Measurements from ENCODE around the gene RAD51B.

The RAD51B gene

DNA sequence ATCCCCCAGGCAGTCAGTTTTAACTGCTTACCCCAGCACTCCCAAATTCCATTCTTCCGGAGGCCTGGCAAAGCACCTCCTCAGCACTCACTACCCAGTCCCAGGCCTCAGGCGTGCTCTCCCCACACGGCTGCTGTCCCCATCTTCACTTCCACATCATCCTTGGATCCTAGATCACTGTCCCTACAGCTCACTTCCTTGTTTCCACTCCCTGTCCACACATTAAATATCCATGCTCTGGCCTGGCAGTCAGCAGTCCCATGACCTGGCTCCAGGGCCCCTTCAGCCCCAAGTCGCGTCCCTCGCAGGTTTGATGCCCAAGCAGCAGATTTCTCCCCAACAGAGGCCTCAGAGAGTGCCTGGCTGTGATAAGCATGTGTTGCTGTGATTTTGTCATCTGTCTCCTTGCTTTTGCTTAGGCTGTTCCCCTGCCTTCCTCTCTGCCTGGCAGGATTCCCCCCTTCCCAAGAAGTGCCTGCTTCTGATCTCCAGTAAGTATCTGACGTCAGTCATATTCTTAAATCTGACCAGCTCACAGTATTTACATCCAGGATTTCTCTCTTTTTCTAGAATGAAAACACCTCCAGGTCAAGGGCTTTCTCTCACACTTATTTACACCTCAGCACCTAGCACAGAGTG, 731.6 kb downstream of the RAD51B start:
- H3K36me3 ChIP-seq (ENCODE audit: control insufficient read depth in 1 of 2, insufficient read depth in 2 of 2, low read length in 2 of 2), result no peaks in the 10 kb centered on the region
- no peak overlapping the region for H3K9ac ChIP-seq (ENCODE audit: low read depth in 1 of 2, low read length in 2 of 2)
- peaks cover 18 to 36% of the 10 kb centered on the region in 2 donors for H3K4me1 ChIP-seq (ENCODE audit: control insufficient read depth in 1 of 2, insufficient read depth in 2 of 2, low read length in 2 of 2)
- H3K27me3 ChIP-seq (ENCODE audit: control insufficient read depth in 1 of 2, insufficient read depth in 2 of 2, low read length in 2 of 2), result no peaks in the 10 kb centered on the region
- H3K4me3 ChIP-seq (ENCODE audit: low read depth in 1 of 2, low read length in 2 of 2), result no peak overlapping the region
- H3K9me3 ChIP-seq (ENCODE audit: control insufficient read depth in 1 of 2, low read length in 2 of 2), result no peaks in the 10 kb centered on the region
- H3K27ac ChIP-seq (ENCODE audit: low read depth, low read length), result peak overlapping the region; percentile 60

DNA sequence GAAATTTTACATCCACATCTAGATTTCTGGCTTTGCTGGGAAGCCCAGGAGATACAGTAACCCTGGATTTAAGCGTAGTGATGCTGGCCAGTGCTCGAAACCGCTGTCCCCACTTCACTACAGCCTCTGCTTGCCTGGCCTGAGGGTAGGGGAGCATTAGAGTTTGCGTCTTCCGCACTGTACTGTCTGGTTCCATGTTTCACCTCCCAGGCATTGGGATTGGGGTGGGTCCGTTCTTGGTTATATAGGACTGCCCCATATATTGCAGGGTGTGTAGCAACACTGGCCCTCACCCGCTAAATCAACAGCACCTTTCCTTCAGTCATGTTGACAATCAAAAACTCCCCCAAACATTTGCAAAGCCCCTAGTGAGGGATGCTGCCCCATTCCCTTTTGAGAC, 732.5 kb downstream of the RAD51B start:
- Histone ChIP-seq H3K9ac (ENCODE audit: low read depth in 1 of 2, low read length in 2 of 2) (no peak overlapping the region), H3K4me1 (ENCODE audit: control insufficient read depth in 1 of 2, insufficient read depth in 2 of 2, low read length in 2 of 2) (peaks cover 16 to 30% of the 10 kb centered on the region in 2 donors), H3K27me3 (ENCODE audit: control insufficient read depth in 1 of 2, insufficient read depth in 2 of 2, low read length in 2 of 2) (no peaks in the 10 kb centered on the region), H3K9me3 (ENCODE audit: control insufficient read depth in 1 of 2, low read length in 2 of 2) (no peaks in the 10 kb centered on the region), H3K27ac (ENCODE audit: low read depth, low read length) (no peak overlapping the region), H3K4me3 (ENCODE audit: low read depth in 1 of 2, low read length in 2 of 2) (no peak overlapping the region), H3K36me3 (ENCODE audit: control insufficient read depth in 1 of 2, insufficient read depth in 2 of 2, low read length in 2 of 2) (no peaks in the 10 kb centered on the region)

GRCh38 chr14:68552602-68553001, 733.0 kb downstream of the RAD51B start:
- H3K9ac ChIP-seq (ENCODE audit: low read depth in 1 of 2, low read length in 2 of 2), result no peak overlapping the region
- H3K27ac ChIP-seq (ENCODE audit: low read depth, low read length), result no peak overlapping the region
- H3K4me3 ChIP-seq (ENCODE audit: low read depth in 1 of 2, low read length in 2 of 2), result no peak overlapping the region
- peaks cover 11 to 26% of the 10 kb centered on the region in 2 donors for H3K4me1 ChIP-seq (ENCODE audit: control insufficient read depth in 1 of 2, insufficient read depth in 2 of 2, low read length in 2 of 2)
- no peaks in the 10 kb centered on the region for H3K36me3 ChIP-seq (ENCODE audit: control insufficient read depth in 1 of 2, insufficient read depth in 2 of 2, low read length in 2 of 2)
- no peaks in the 10 kb centered on the region for H3K27me3 ChIP-seq (ENCODE audit: control insufficient read depth in 1 of 2, insufficient read depth in 2 of 2, low read length in 2 of 2)
- no peaks in the 10 kb centered on the region for H3K9me3 ChIP-seq (ENCODE audit: control insufficient read depth in 1 of 2, low read length in 2 of 2)

DNA sequence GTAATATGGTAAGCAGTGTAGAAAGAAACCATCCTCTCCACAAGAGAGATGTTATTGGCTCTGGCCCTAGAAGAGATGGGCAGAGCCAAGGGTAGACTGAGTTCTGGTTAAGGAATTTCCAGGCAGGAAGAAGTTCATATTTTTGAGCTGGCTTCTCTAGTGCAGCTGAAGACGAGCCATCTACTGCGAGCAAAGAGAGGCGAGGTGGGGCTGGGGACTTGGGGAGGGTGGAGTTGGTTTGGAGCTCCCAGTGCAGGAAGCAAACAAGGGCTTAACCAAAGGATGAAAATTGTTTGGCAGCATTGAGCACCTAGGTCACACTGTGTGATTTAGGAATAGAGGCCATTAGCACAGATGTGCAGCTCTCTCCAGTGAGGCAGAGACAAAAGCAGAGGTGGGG, 733.7 kb downstream of the RAD51B start:
- Histone ChIP-seq H3K4me3 (ENCODE audit: low read depth in 1 of 2, low read length in 2 of 2) (no peak overlapping the region), H3K27me3 (ENCODE audit: control insufficient read depth in 1 of 2, insufficient read depth in 2 of 2, low read length in 2 of 2) (no peaks in the 10 kb centered on the region), H3K4me1 (ENCODE audit: control insufficient read depth in 1 of 2, insufficient read depth in 2 of 2, low read length in 2 of 2) (peaks cover 11 to 21% of the 10 kb centered on the region in 2 donors), H3K9me3 (ENCODE audit: control insufficient read depth in 1 of 2, low read length in 2 of 2) (no peaks in the 10 kb centered on the region), H3K27ac (ENCODE audit: low read depth, low read length) (no peak overlapping the region), H3K36me3 (ENCODE audit: control insufficient read depth in 1 of 2, insufficient read depth in 2 of 2, low read length in 2 of 2) (no peaks in the 10 kb centered on the region), H3K9ac (ENCODE audit: low read depth in 1 of 2, low read length in 2 of 2) (no peak overlapping the region)

DNA sequence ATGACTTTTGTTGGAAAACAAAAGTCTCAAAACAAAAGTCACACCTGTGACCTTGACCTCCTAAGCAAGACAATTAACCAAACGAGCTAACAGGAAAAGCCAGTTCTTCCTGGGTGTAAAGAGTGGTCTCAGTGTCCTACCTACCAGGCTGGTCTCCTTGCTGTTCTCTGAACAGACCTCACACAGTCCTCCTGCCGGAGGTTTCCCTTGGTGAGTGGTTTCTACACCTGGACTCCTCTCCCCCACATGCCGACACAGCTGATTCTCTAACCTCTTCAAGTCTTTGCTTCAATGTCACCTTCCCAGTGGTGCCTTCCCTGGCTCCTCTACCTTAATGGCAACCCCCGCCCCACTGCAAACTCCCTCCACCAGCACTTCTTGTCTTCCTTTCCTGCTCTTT, 734.7 kb downstream of the RAD51B start:
- Histone ChIP-seq H3K27ac (ENCODE audit: low read depth, low read length) (no peak overlapping the region), H3K27me3 (ENCODE audit: control insufficient read depth in 1 of 2, insufficient read depth in 2 of 2, low read length in 2 of 2) (no peaks in the 10 kb centered on the region), H3K9me3 (ENCODE audit: control insufficient read depth in 1 of 2, low read length in 2 of 2) (no peaks in the 10 kb centered on the region), H3K4me1 (ENCODE audit: control insufficient read depth in 1 of 2, insufficient read depth in 2 of 2, low read length in 2 of 2) (peaks cover 7 to 14% of the 10 kb centered on the region in 2 donors), H3K36me3 (ENCODE audit: control insufficient read depth in 1 of 2, insufficient read depth in 2 of 2, low read length in 2 of 2) (no peaks in the 10 kb centered on the region), H3K9ac (ENCODE audit: low read depth in 1 of 2, low read length in 2 of 2) (no peak overlapping the region), H3K4me3 (ENCODE audit: low read depth in 1 of 2, low read length in 2 of 2) (no peak overlapping the region)

DNA sequence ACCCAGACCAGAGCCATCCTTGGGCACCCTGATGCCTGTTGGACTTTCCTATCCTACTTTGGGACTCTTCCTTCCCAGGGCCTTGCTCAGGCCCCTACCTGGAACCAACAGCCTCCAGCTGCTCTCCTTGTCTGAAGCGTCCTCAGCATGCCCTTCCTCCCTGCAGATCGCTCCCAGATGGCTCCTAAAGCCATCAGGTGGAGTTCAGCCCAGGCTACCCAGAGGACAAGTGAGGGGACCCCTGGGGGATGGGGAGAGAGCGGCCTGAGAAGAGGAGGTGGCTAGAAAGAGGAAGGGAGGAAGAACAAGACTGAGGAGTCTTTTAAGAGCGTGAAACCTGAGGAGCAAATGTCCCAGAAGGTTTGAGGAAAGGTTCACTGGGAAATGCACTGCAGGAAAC, 736.7 kb downstream of the RAD51B start:
- Histone ChIP-seq H3K9me3 (ENCODE audit: control insufficient read depth in 1 of 2, low read length in 2 of 2) (no peaks in the 10 kb centered on the region), H3K9ac (ENCODE audit: low read depth in 1 of 2, low read length in 2 of 2) (no peak overlapping the region), H3K27ac (ENCODE audit: low read depth, low read length) (no peak overlapping the region), H3K4me3 (ENCODE audit: low read depth in 1 of 2, low read length in 2 of 2) (no peak overlapping the region), H3K36me3 (ENCODE audit: control insufficient read depth in 1 of 2, insufficient read depth in 2 of 2, low read length in 2 of 2) (no peaks in the 10 kb centered on the region), H3K4me1 (ENCODE audit: control insufficient read depth in 1 of 2, insufficient read depth in 2 of 2, low read length in 2 of 2) (peaks cover 3 to 7% of the 10 kb centered on the region in 2 donors), H3K27me3 (ENCODE audit: control insufficient read depth in 1 of 2, insufficient read depth in 2 of 2, low read length in 2 of 2) (no peaks in the 10 kb centered on the region)

- Histone ChIP-seq H3K27ac (ENCODE audit: low read depth, low read length) (no peak overlapping the region), H3K9me3 (ENCODE audit: control insufficient read depth in 1 of 2, low read length in 2 of 2) (no peaks in the 10 kb centered on the region), H3K27me3 (ENCODE audit: control insufficient read depth in 1 of 2, insufficient read depth in 2 of 2, low read length in 2 of 2) (no peaks in the 10 kb centered on the region)
These were observed 738.1 kb downstream of the RAD51B start for GRCh38 chr14:68557648-68558047.

DNA sequence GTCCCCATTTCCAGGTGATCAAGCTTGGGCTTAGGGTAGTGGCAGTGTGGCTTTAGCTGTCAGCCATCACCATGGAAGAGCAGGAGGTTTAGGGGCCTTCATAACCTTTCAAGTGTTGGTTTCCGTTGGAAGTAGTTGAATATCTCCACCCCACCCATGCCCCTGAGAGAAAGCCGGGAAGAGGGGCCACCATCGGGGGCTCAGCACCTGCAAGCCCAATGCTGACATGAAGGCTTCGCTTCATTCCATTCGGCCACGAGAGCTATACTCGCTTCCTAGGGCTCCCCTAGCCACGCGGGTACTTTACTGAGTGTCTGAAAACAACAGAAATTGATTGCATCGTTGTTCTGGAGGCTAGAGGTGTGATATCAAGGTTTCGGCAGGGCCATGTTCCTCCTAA, 738.5 kb downstream of the RAD51B start:
- Histone ChIP-seq H3K9ac (ENCODE audit: low read depth in 1 of 2, low read length in 2 of 2) (no peak overlapping the region), H3K4me1 (ENCODE audit: control insufficient read depth in 1 of 2, insufficient read depth in 2 of 2, low read length in 2 of 2) (peaks cover 7 to 12% of the 10 kb centered on the region in 2 donors), H3K36me3 (ENCODE audit: control insufficient read depth in 1 of 2, insufficient read depth in 2 of 2, low read length in 2 of 2) (no peaks in the 10 kb centered on the region), H3K9me3 (ENCODE audit: control insufficient read depth in 1 of 2, low read length in 2 of 2) (no peaks in the 10 kb centered on the region), H3K4me3 (ENCODE audit: low read depth in 1 of 2, low read length in 2 of 2) (no peak overlapping the region), H3K27ac (ENCODE audit: low read depth, low read length) (no peak overlapping the region), H3K27me3 (ENCODE audit: control insufficient read depth in 1 of 2, insufficient read depth in 2 of 2, low read length in 2 of 2) (no peaks in the 10 kb centered on the region)

More at GRCh38 chr14:68557648-68558047, 738.1 kb downstream of the RAD51B start:
- no peak overlapping the region for H3K4me3 ChIP-seq (ENCODE audit: low read depth in 1 of 2, low read length in 2 of 2)
- no peak overlapping the region for H3K9ac ChIP-seq (ENCODE audit: low read depth in 1 of 2, low read length in 2 of 2)
- H3K4me1 ChIP-seq (ENCODE audit: control insufficient read depth in 1 of 2, insufficient read depth in 2 of 2, low read length in 2 of 2), result peaks cover 7 to 11% of the 10 kb centered on the region in 2 donors
- no peaks in the 10 kb centered on the region for H3K36me3 ChIP-seq (ENCODE audit: control insufficient read depth in 1 of 2, insufficient read depth in 2 of 2, low read length in 2 of 2)

GRCh38 chr14:68559949-68560348, 740.4 kb downstream of the RAD51B start:
- Histone ChIP-seq H3K36me3 (ENCODE audit: control insufficient read depth in 1 of 2, insufficient read depth in 2 of 2, low read length in 2 of 2) (no peaks in the 10 kb centered on the region), H3K9ac (ENCODE audit: low read depth in 1 of 2, low read length in 2 of 2) (no peak overlapping the region), H3K4me1 (ENCODE audit: control insufficient read depth in 1 of 2, insufficient read depth in 2 of 2, low read length in 2 of 2) (peaks cover 14 to 24% of the 10 kb centered on the region in 2 donors), H3K4me3 (ENCODE audit: low read depth in 1 of 2, low read length in 2 of 2) (no peak overlapping the region), H3K9me3 (ENCODE audit: control insufficient read depth in 1 of 2, low read length in 2 of 2) (no peaks in the 10 kb centered on the region), H3K27ac (ENCODE audit: low read depth, low read length) (no peak overlapping the region), H3K27me3 (ENCODE audit: control insufficient read depth in 1 of 2, insufficient read depth in 2 of 2, low read length in 2 of 2) (no peaks in the 10 kb centered on the region)

- Histone ChIP-seq H3K4me1 (ENCODE audit: control insufficient read depth in 1 of 2, insufficient read depth in 2 of 2, low read length in 2 of 2) (peaks cover 24 to 25% of the 10 kb centered on the region in 2 donors), H3K27ac (ENCODE audit: low read depth, low read length) (no peak overlapping the region), H3K27me3 (ENCODE audit: control insufficient read depth in 1 of 2, insufficient read depth in 2 of 2, low read length in 2 of 2) (no peaks in the 10 kb centered on the region), H3K9ac (ENCODE audit: low read depth in 1 of 2, low read length in 2 of 2) (no peak overlapping the region), H3K9me3 (ENCODE audit: control insufficient read depth in 1 of 2, low read length in 2 of 2) (no peaks in the 10 kb centered on the region), H3K36me3 (ENCODE audit: control insufficient read depth in 1 of 2, insufficient read depth in 2 of 2, low read length in 2 of 2) (no peaks in the 10 kb centered on the region), H3K4me3 (ENCODE audit: low read depth in 1 of 2, low read length in 2 of 2) (no peak overlapping the region)
These were observed 742.0 kb downstream of the RAD51B start for GRCh38 chr14:68561531-68562007.
